NCI-H128 (cell line): ENCODE results near the gene PRICKLE1.
"Not testable (repeated sequence)": the region's sequence is repeated elsewhere in the genome, so short reads cannot be mapped to it uniquely, and the experiment has no call there.

Experiments
- DNase-seq: peaks from one replicate; lab custom pipeline; 2025; ENCODE audit not compliant: unreplicated experiment; lab: John Stamatoyannopoulos, UW

PRICKLE1 gene

DNA sequence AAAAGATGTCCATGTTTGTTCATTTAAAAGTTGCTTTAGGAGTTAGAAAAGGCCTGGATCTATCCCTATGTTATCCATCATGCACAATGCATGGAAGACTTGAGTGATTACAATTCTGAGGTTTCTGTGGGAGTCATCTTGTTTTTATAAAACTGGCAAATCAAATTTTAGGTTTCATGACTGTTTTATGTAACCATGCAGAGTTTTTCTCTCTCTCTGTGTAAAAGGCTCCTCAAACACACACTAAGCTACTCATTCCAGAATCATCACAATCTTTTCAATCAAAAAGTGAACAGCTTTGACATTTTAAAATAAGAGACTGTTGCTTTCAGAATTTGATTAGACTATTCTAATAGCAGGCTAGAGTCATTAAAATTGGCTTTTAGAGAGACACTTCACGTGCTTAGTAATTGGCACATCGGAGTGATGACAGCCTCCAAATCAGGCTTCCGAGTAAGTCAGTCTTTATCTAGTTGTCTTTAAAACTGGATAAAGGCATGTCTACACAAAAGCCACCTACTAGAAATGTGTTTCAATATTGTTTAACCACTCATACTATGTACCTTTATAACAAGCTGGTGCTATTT lies 31.9 kb downstream of the PRICKLE1 start:
- DNase-seq = no peak

DNA sequence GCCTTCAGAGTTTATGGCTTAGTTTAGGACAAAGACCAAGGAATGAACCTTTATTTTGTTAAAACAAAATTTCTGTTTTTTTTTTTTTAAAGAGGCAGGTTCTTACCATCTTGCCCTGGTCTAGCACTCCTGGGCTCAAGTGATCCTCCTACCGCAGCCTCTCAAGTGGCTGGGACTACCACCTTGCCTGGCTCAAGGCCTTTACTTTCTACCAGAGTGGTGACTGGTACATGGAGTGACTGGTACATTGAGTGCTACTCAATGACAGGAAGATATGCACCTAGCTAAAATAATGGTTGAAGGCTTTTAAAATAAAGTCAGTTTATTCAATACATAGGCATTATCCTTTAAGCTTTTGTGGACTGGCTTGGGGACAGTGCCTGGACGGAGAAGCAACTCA lies 32.6 kb downstream of the PRICKLE1 start:
- no peak for DNase-seq

DNA sequence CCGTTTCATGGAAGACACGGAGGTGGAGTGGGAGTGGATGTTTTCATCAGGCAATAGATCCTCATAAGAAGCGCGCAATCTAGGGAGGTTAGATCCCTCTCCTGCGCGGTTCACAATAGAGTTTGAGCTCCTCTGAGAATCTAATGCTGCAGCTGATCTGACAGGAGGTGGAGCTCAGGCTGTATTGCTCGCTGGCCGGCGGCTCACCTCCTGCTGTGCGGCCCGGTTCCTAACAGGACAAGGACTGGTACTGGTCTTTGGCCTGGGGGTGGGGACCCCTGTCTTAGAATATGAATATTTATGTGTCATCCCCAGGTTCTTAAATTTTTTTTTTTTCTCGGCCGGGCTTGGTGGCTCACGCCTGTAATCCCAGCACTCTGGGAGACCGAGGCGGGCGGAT lies 36.7 kb downstream of the PRICKLE1 start:
- DNase-seq = no peak

DNA sequence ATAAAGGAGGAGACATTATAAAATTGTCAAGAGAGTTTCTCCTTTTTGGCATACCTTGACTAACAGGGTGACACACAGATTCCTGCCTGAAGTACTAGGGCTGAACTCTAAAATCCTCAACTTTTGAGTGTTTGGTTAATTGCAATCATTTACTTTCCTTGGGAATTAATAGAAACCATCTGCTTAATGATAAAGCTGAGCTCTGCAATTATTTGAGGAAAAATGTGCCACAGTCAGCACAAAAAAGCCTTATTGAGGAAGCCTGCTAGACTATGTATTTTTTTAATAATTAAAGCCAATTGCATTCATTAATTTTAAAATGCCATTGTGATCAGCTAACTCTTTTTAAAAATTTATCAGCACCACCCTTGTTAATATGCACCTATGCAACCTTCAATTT lies 38.7 kb downstream of the PRICKLE1 start:
- DNase-seq = no peak

DNA sequence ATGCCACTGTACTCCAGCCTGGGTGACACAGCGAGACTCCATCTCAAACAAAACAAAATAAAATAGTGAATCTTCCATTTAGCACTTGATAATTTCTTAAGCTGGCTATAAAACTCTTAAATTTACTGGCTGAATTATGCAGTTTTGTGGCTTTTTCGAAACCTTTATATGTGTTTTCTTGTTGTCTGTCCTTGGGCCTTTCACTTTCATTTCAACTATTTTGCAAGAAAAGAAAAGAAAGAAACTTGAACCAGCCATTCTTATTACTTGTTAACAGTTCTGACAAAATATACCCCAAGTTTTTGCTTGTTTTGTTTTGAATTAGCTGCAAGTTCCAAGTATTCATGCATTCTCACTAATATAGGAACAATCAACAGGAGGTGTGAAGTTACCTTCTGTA lies 42.8 kb downstream of the PRICKLE1 start:
- DNase-seq = no peak

DNA sequence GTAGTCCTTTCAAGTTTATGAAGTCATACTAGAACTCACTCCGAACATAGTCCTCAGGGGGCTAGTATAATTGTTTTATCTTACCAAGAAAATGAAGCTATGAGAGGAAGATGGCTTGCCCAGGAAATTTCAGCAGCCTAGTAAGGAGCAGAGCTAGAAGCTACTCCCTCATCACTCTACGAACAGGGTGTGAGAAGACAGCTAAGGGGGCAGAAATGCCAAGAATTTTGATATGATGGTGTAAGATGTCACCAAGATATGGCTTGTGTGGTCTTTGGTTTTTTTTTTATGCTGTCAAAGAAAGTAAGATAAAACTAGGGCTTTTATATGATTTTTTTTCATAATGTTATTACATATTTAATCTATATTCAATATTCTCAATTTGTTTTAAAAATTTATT lies 47.6 kb downstream of the PRICKLE1 start:
- DNase-seq = no peak

DNA sequence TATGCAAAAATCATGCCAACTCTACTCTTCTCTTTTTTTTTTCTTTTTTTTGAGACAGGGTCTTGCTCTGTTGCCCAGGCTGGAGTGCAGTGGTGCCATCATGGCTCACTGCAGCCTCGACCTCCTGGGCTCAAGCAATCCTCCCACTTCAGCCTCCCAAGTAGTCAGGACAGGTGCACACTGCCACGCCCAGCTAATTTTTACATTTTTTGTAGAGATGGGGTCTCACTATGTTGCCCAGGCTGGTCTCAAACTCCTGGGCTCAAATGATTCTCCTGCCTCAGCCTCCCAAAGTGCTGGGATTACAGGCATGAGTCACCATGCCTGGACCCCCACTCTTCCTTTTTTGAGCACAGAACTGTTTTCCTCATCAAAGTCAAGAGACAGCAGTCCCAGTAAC lies 48.2 kb downstream of the PRICKLE1 start:
- DNase-seq = not testable (repeated sequence)

DNA sequence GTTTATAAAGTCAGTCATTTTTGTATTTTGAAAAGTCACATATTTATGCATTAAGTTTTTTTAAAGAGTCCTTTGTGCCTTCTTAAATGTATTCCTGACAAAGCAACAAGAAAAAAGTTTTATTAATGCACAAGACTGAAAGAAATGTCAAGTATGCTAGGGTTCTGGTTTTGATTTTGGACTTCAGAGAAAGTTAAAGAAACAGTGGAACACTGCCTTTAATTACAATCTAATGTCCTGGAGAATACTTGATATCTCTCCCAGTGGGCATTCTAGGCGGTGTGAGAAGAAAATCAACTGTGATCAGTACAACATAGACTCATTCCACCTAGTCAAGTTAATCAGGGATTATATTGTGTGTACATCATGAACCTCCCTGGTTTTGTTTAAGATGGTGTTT lies 49.9 kb downstream of the PRICKLE1 start:
- DNase-seq = no peak

DNA sequence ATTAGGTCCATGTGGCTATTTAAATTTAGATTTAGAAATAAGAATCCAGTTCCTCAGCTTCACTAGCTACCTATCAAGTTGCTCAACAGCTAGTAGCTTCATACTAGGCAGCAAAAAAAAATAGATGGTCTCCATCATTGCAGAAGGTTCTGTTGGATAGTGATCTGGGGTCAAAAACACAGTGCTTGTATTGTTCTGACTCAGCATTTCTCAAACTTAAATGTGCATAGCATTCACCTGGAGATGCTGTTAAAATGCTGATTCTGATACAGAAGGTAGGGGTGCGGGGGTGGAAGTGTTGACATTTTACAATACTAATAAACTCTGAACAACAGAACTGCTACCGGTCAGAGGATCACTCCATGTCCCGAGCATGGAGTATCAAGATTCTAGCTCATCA lies 51.3 kb downstream of the PRICKLE1 start:
- DNase-seq = no peak

DNA sequence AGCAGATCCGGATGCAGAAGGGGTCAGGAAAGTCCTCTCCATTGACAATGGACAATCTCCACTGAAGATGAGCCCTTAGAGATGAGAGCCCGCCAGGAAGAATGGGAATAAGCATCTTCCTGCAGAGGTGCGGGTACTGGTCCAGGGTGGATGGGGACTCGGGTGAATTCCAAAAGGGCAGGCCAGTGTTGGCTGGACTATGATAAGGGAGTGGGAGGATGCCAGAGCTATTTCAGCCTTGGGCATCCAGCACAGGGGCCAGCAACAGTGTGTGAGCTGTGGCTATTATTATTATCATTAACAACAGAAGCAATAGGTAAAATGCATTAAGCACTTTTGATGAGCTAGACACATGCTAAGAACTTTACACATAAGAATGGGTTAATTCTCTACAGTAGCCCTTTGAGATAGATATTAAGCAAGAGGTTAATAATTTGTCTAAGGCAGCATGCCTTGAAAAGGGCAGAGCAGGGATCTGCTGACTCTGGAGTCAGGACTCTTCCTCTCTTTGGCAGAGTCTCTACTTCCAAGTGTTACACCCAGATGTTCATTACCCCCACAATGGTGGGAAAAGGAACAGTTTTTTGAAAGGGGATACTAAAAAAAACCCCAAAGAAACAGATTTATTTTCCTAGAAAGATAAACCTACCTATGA lies 55.2 kb downstream of the PRICKLE1 start:
- no peak for DNase-seq

DNA sequence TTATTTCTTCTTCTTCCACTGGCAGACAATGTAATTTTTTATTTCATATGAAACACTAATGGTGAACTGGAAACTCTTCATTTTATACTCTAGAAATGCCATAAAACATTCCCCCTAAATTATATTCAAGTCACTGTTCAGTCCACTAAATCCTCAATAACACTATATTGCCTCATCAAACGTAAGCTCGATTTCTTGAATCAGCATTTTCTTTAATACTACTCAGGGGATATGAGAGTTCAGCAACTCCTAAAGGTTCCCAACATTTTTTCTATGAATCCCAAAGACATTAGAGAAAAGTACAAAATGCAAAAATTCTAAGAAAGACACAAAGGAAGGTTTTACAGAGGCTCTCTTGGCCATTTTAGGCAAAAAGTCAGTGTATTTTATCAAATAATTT lies 59.3 kb downstream of the PRICKLE1 start:
- DNase-seq = no peak

DNA sequence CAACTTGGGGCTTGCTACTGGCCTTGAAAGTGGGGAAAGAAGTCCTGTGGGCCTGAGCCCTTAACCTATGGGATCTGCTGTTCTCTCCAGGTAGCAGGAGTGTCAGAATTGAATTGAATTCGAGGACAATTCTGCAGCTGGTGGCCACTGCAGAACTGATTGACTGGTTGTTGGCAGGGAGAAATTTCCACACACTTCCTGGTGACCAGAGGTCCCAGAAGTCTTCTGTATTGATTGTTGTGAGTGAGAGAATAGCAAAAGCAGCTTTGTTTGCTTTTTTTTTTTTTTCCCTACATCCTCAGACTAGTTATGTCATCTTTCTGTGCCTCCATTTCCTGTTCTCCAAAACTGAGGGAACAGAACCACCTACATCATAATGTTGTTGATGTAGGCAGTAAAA lies 64.1 kb downstream of the PRICKLE1 start:
- no peak for DNase-seq

DNA sequence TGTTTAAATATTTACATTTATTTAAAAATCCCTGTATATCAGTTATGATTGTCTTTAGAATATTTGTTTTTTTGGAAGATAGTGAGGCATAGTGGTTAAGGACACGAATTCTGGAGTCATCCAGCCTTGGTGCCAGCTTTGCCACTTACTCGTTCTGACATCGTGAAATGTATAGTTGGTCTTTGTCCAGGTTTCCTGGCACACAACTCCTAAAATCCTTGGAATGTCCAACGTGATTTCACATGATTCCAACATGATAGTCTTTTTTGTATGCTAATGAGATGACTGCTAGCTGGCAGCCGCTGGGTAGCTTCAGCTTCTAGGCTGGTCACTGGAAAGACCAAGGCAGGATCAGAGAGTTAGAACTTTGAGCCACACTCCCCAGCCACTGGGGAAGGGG lies 64.8 kb downstream of the PRICKLE1 start:
- no peak for DNase-seq

DNA sequence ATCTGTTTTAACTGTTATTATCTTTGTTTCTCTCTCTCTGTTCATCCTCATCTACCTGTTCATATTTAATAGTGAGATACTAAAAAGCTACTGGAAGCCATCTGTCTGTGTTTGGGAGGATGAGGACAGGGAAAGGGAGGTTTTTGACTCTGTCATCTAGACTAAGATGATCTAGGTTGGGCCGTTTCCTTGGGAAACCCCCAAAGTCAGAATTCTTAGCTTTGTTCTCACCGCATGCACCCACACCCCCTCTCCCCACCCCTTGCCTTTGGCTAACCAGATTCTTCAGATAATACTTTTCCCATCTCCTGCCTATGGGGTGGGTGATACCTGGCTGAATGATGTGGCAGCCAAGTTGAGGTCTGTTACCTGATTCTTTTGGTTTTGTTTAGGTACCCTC lies 73.0 kb downstream of the PRICKLE1 start:
- DNase-seq = no peak

DNA sequence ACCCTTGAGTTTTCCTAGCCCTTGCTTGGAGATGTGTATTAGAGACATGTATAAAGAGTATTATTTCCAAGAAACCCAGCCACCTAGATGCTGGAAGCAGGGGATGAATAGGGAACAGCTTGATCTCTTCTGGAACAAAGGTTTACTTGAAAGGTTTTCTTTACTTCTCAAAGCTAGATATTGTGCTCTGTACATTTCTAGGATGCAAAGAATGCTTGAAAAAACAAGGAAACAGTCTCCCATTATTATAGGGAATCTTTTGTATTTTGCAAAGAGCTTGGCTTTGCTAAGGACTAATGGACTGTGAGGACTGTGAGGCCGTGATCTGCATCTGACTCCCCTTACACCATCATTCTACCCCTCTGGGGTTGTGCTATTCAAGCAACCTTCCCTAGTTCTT lies 77.9 kb downstream of the PRICKLE1 start:
- no peak for DNase-seq

DNA sequence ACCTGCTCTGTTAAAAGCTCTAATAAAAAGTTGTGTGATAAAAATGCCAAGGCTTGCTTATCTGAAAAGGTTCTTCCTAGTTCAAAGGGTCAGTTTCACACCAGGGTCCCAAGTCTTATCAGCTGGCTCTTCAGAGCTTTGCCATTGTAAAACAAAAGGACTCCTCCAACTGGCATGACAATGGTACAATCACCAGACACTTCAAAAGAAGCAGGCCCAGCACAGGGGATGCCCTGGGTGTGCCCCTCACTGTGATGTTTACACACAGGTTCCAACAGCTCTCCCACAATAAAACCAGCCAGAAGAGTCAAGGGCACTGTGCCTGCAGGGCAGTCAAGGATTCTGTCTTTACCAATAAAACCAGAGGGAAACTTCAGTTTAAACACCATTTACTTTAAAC lies 78.7 kb downstream of the PRICKLE1 start:
- DNase-seq = no peak

DNA sequence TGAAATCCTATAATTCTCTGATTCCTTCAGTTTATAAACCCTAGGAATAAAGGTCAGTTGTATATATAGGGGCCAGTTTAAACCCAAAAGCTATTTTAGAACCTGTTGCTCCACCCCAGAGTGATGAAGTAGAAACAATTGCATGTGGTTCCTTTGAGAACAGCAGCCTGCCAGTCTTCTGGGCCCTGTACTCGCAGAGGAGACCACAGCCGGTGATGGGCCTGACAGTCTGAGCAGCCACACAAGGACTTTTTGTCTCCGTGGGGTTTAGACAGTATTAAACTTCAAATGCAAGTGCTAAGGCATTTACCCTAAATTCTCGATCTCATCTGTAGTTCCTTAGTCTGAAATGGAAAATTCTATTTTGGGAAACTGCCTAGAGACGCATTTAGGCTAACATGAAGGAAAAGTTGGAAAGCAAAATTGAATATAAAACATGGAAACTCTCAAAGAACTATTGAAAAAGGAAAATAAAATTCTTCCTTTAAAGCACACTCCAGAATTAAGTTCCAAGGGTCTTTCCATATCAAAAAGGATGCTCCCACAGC lies 80.6 kb downstream of the PRICKLE1 start:
- DNase-seq = no peak

DNA sequence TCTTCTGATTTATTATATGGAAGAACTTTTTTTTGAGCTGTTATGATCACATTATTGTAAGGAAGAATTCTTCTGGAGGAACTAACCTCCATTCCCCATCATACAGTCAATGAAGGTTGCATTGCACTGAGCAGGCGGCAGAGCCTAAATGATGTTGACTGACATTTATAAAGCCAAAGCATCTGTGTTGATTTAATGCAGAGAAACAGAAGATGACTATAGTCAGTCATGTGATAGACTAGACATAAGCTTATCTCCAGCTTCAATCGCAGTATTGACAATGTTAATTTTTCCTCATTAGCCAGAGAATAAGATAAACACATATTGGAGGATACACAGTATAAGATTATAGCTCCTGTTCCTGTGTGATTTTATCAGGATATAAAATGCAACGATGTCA lies 82.0 kb downstream of the PRICKLE1 start:
- DNase-seq = no peak

DNA sequence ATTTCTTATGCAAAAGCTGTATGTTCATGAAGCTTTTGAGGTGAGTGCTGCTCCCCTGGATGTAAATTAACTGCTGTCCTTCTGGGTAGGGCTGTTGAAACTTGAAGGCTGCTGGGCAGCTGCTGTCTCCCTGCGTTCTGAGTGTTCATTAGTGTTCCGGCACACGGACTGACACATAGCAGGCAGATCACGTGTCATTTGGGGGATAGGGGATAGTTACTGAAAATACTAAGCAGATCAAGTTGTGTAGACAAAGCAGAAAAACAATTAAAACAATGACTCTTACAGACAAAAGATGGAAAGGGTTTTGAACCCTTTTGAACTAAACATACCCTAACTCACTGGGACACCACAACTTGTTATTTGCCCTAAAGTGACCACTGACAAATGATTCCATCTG lies 82.5 kb downstream of the PRICKLE1 start:
- DNase-seq = no peak

DNA sequence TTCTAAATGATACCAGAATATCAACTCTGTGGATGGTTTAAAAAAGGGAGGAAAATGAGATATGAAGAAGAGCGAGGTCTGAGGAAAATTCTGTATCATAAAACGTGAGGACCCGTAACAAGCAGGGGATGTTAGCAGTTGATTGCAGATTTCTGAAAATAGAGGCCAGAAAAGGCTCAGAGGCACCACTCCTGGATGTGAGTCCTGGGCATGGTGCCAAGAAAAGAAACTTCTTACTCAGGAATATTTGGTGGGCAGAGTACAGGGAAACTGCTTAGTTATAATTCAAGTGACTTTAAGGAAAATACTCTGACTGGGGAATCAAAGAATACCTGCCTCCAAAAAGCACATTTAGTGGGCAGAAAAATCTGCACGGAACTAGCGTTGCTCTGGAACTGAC lies 85.5 kb downstream of the PRICKLE1 start:
- no peak for DNase-seq

DNA sequence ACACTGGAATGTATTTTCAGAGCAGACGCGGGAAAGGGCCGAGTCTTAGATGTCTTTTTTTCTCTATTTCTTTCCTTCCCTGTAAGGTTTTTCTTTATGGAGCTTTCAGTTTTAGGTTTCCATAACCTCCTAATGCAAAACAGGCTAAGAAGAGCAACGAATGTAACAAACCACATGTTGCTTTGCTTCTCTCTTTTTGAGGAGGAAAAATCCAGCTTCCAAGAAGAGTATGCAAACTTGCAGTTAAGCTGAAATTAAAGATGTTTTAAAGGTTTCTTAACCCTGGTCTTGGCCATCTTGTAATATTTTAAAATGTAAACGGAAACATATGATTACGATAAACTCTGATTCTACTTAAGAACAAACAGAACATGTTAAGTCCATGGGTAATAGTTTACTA lies 86.9 kb downstream of the PRICKLE1 start:
- DNase-seq = no peak

DNA sequence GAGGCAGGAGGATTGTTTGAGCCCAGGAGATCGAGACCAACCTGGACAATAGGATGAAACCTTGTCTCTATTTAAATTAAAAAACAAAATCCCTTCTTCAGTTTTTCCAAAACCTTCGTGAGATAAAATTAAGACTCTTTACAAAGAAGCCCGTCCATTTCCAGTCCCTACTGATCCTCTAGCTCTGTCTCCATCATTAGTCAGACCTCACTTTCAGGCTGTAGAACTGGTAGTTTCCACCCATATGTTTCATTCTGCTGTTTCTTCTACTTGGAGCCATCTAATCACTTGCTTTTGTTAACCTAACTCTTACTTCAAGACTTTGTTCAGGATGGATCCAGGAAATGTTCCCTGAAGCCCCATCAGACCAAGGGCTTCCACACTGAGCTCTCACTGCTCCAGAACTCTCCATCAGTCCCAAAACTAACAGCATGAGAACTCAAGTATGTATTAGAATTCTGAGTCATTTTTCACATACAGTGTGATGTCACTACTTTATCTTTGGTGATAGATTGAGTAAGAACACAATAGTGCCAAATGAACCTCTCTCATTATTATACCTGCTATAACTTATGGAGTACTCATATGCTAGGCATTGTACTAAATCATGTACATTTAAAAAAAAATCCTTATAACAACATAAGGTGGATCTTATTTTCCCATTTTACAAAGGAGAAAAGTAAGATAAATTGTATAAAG lies 90.8 kb downstream of the PRICKLE1 start:
- DNase-seq = no peak
